NCI-H2107 (cell line): ENCODE results near the gene SHISA9.
"Not testable (repeated sequence)": the region's sequence is repeated elsewhere in the genome, so short reads cannot be mapped to it uniquely, and the experiment has no call there.

Source experiments
- DNase-seq: peaks from one replicate; lab custom pipeline; 2025; lab: John Stamatoyannopoulos, UW

Gene SHISA9

GRCh38 chr16:12900156-12900555 lies 1.2 kb upstream of the SHISA9 start:
- DNase-seq: no peak

GRCh38 chr16:12900599-12901203 lies 697 bp upstream of the SHISA9 start:
- DNase-seq: no peak

- peak; percentile 50 for DNase-seq
Observed at GRCh38 chr16:12901204-12901596, 198 bp upstream of the SHISA9 start.

- DNase-seq: no peak
Observed at GRCh38 chr16:12902511-12903372, 1.3 kb downstream of the SHISA9 start.

- DNase-seq: no peak
Observed at GRCh38 chr16:12903407-12904328, 2.3 kb downstream of the SHISA9 start.

GRCh38 chr16:12904329-12904671 lies 2.9 kb downstream of the SHISA9 start:
- no peak for DNase-seq

- no peak for DNase-seq
Observed at GRCh38 chr16:12906271-12906670, 4.9 kb downstream of the SHISA9 start.

- no peak for DNase-seq
Observed at GRCh38 chr16:12906765-12907516, 5.5 kb downstream of the SHISA9 start.

GRCh38 chr16:12907670-12908233 lies 6.4 kb downstream of the SHISA9 start:
- no peak for DNase-seq

GRCh38 chr16:12917246-12917645 lies 15.8 kb downstream of the SHISA9 start:
- DNase-seq: no peak

GRCh38 chr16:12917653-12918052 lies 16.3 kb downstream of the SHISA9 start:
- no peak for DNase-seq

GRCh38 chr16:12920739-12921138 lies 19.3 kb downstream of the SHISA9 start:
- no peak for DNase-seq

- DNase-seq: not testable (repeated sequence)
Observed at GRCh38 chr16:12923640-12924039, 22.2 kb downstream of the SHISA9 start.

GRCh38 chr16:12925026-12925800 lies 23.8 kb downstream of the SHISA9 start:
- DNase-seq: no peak

- DNase-seq: no peak
Observed at GRCh38 chr16:12927591-12927990, 26.2 kb downstream of the SHISA9 start.

GRCh38 chr16:12930881-12931280 lies 29.5 kb downstream of the SHISA9 start:
- DNase-seq: no peak

- DNase-seq: no peak
Observed at GRCh38 chr16:12936391-12936790, 35.0 kb downstream of the SHISA9 start.

- no peak for DNase-seq
Observed at GRCh38 chr16:12941896-12942295, 40.5 kb downstream of the SHISA9 start.

- no peak for DNase-seq
Observed at GRCh38 chr16:12942861-12943260, 41.5 kb downstream of the SHISA9 start.

- no peak for DNase-seq
Observed at GRCh38 chr16:12944300-12944699, 42.9 kb downstream of the SHISA9 start.

- DNase-seq: no peak
Observed at GRCh38 chr16:12951392-12951791, 50.0 kb downstream of the SHISA9 start.
